Cardiac muscle cell (in vitro differentiated cells and primary cell): ENCODE data around the gene RIMBP2. TPM values are rescaled to one million over a fixed set of nuclear protein-coding genes. Genes with fewer than 3 reads are reported as not detected.
A peak's percentile ranks its signal among the peaks of the same experiment; 100 is the strongest.

Experiments
- DNase-seq, 2 donors: peaks; one replicate each; pipeline versions ENCODE4 v3.0.0 to v3.0.0-alpha.2; 2010 to 2017; ENCODE audit warnings: low read depth in 1 of 2, low spot score in 1 of 2
- H3K27ac ChIP-seq: fragments of 200-600 bp; sonication (generic); 2 replicates; pipeline ENCODE4 v1.5.1; 2016
- H3K27me3 ChIP-seq: fragments of 200-600 bp; sonication (generic); 2 replicates; pipeline ENCODE4 v1.6.0; 2016; ENCODE audit warnings: control low read depth
- H3K36me3 ChIP-seq: fragments of 200-600 bp; sonication (generic); 2 replicates; pipeline ENCODE4 v1.5.1; 2016; ENCODE audit warnings: control low read depth
- H3K4me1 ChIP-seq: fragments of 200-600 bp; sonication (generic); 2 replicates; pipeline ENCODE4 v1.8.1; 2017; ENCODE audit warnings: low read depth, mild to moderate bottlenecking, mixed run types
- H3K4me3 ChIP-seq: fragments of 200-600 bp; sonication (generic); 2 replicates; pipeline ENCODE4 v1.5.1; 2016; ENCODE audit warnings: mild to moderate bottlenecking
- H3K9me3 ChIP-seq: fragments of 200-600 bp; sonication (generic); 2 replicates; pipeline ENCODE4 v1.5.1; 2017; ENCODE audit warnings: low read depth, mild to moderate bottlenecking, control low read depth
- CTCF ChIP-seq: IDR thresholded peaks from 2 replicates; pipeline ENCODE4 v1.5.1; 2012; ENCODE audit warnings: low read depth, mild to moderate bottlenecking, low read length
- polyA plus RNA-seq: library from polyadenylated mRNA; unstranded; fragments of >200 nt; fragmentation: Nextera tagmentation; extraction: Ambion mirVana; gene quantifications from 2 replicates; pipeline ENCODE4 v1.2.1, GENCODE V29; 2016
- total RNA-seq: library from RNA; depleted of rRNA; stranded (reverse); fragments of >200 nt; gene quantifications from 2 replicates; pipeline ENCODE4 v1.2.3, GENCODE V29; 2016

Gene RIMBP2
- total and polyA plus RNA-seq, 2 experiments from 2014 or later, result 2.6 to 10.5 TPM

DNA sequence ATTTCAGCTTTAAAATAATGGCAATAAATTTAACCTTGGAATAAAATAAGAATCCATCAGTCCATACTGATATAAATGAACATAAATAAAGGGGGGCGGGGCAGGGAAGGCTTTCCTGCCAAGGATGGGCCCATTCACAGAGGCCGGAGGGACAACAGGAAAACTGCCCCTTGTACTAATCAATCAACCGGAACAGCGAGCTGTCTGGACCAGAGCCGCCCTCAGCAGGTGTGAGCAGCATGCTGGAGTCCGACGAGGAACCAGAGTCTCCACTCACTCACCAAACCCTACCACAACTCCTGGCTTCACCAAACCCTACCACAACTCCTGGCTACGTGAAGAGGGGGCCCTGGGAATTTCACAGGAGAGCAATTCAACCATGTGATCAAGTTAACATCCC is 51.3 kb downstream of the RIMBP2 start:
- Histone ChIP-seq H3K4me3 (no peak overlapping the region), H3K36me3 (no peaks in the 10 kb centered on the region), H3K27me3 (no peaks in the 10 kb centered on the region), H3K9me3 (no peaks in the 10 kb centered on the region), H3K27ac (no peak overlapping the region), H3K4me1 (peaks cover 20% of the 10 kb centered on the region)
- TF ChIP-seq CTCF, result no peak
- DNase-seq, result no peak

DNA sequence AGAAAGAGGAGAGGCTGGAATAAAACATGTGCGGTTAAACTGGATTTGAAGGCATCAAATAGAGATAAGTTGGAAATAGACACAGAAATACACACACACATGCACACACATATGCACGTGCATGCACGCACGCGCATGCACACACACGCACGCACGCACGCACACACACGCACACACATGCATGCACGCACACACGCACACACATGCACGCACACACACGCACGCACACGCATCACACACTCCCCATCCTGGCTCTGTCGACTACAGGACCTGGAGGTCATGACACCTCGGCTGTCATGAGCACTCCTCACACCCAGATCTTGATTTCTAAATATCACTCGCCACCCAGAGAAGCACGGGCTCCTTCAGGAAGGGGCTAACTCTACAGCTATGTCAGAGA is 51.8 kb downstream of the RIMBP2 start:
- DNase-seq, result no peak
- peak overlapping the region; percentile 70 for H3K27ac ChIP-seq
- H3K36me3 ChIP-seq, result no peaks in the 10 kb centered on the region
- no peaks in the 10 kb centered on the region for H3K9me3 ChIP-seq
- H3K27me3 ChIP-seq, result no peaks in the 10 kb centered on the region
- no peak overlapping the region for H3K4me3 ChIP-seq
- peaks cover 20% of the 10 kb centered on the region for H3K4me1 ChIP-seq
- no peak for TF ChIP-seq CTCF

DNA sequence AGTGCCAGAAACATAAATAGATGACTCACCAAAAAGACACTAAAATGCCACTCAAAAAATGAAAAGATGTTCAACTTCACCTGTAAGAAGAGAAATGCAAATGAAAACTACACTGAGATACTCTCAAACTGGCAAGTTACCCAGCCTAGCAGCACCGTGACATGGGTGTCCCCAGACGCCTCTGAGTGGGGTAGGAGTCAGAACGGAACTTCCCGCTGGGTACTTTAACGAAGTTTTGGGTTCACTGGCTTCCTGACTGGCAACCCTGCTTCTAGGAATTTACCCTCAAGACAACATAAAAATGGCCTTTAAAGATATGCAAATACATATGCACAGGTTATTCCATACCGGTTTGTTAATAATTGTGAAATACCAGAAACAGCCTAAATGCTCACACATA is 52.6 kb downstream of the RIMBP2 start:
- H3K4me3 ChIP-seq, result no peak overlapping the region
- H3K9me3 ChIP-seq, result no peaks in the 10 kb centered on the region
- no peaks in the 10 kb centered on the region for H3K36me3 ChIP-seq
- H3K27ac ChIP-seq, result peak overlapping the region; percentile 70
- peaks cover 20% of the 10 kb centered on the region for H3K4me1 ChIP-seq
- H3K27me3 ChIP-seq, result no peaks in the 10 kb centered on the region
- no peak for DNase-seq
- TF ChIP-seq CTCF, result no peak

DNA sequence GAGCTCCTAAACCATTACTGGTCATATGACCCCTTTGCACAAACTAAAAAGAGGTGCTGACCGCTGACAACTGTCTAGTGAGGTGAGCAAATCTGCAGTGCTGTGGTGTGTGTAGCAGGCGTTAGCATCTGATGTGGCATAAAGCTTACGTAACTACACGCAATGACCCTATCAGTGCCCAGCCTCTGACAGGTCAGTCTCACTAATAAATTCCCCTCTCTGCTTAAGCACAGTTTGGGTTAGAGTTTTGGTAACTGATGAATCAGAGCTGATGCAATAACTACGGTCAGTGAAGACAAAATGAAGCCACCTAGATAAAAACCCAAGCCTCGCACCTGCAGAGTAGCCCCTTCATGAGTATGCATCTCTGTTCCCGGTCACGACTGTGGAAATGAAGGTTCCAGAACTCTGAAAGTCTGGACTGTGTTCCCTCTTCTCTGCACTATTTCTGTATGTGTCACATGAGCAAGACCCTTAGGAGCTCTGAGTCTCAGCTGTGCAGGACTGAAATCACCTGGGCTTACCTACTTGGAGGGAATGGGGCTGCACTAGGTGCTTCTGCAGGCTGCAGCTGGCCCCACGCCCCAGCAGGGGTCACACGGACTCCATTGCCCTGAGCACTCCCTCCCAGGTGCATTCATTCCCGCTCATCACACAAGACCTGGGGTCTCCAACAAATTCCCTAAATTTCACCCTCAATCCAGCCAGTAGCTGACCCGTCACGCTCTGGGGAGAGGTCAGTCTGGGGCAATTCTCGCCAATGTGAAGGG is 54.4 kb downstream of the RIMBP2 start:
- Histone ChIP-seq H3K4me1 (peaks cover 20% of the 10 kb centered on the region), H3K27ac (no peak overlapping the region), H3K27me3 (no peaks in the 10 kb centered on the region), H3K4me3 (no peak overlapping the region), H3K36me3 (no peaks in the 10 kb centered on the region), H3K9me3 (no peaks in the 10 kb centered on the region)
- peak in 1 of 2 donors; percentile 16 for DNase-seq
- TF ChIP-seq CTCF, result no peak

- H3K27ac ChIP-seq, result no peak overlapping the region
- DNase-seq, result no peak
- H3K4me1 ChIP-seq, result peaks cover 20% of the 10 kb centered on the region
- H3K4me3 ChIP-seq, result no peak overlapping the region
- no peak for TF ChIP-seq CTCF
- H3K9me3 ChIP-seq, result no peaks in the 10 kb centered on the region
- no peaks in the 10 kb centered on the region for H3K36me3 ChIP-seq
- no peaks in the 10 kb centered on the region for H3K27me3 ChIP-seq
These were observed 55.0 kb downstream of the RIMBP2 start for GRCh38 chr12:130661059-130661458.
